ENCODE data around the gene GGTLC1. TPM values are rescaled to one million over a fixed set of nuclear protein-coding genes. Genes with fewer than 3 reads are reported as not detected.
"Not testable (repeated sequence)": the region's sequence is repeated elsewhere in the genome, so short reads cannot be mapped to it uniquely, and the experiment has no call there.

GGTLC1 gene
- polyA plus RNA-seq, 4 donors: 0.19 TPM; not detected in 3

- FAIRE-seq; H3K27ac ChIP-seq (ENCODE audit: low read depth in 1 of 3, low read length in 2 of 3); H3K9me3 ChIP-seq (ENCODE audit: control insufficient read depth in 2 of 2, insufficient read depth in 1 of 2, low read depth in 1 of 2, low read length in 1 of 2); H3K36me3 ChIP-seq (ENCODE audit: control insufficient read depth in 3 of 3, insufficient read depth in 2 of 3, low read depth in 1 of 3, low read length in 3 of 3); H3K4me1 ChIP-seq (ENCODE audit: control insufficient read depth in 3 of 3, insufficient read depth in 2 of 3, low read depth in 1 of 3, low read length in 2 of 3); H3K27me3 ChIP-seq (ENCODE audit: control insufficient read depth in 3 of 3, insufficient read depth in 3 of 3, low read length in 3 of 3); H3K4me3 ChIP-seq (ENCODE audit: low read depth in 1 of 3, low read length in 3 of 3): not testable (repeated sequence)
- DNase-seq: peak in 1 of 2 donors; percentile 43
- 18 to 48% (median 38%) methylated on average over 6 to 11 of the region's 11 CpGs for WGBS, 3 donors
These were observed 7.6 kb downstream of the GGTLC1 start for GRCh38 chr20:23981014-23981413.

DNA sequence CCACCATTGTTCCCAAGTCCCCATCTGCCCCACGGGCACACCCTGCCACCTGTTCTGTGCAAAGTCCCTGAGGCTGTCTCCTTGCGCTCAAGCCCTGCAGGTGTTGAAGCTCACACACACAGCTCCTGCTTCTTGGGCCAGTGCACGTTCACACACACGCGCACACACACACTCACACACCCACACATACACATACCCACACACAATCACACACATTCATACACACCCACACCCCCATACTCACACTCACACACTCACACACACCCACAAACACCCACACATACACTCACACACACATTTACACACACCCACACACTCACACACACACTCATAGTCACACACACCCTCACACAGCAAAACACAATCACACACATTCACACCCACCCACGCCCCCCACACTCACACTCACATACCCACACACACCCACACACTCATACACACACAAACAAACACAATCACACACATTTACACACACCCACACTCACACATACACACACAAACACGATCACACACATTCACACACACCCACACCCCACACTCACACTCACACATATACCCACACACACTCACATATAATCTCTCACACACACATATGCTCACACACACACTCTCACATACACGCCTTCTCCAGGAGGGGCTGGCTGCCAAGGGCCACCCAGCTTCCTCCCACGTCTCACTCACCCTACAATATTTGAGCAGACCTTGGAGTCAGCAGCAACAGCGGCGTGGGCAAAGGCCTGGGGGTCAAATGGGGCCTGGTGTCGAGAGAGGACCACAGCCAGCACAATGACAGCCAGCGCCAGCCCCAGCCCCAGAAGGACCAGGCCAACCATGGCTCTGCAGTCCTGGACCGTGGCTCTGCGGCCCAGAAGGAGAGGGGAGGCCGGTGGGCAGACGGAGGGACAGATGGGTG, 8.4 kb downstream of the GGTLC1 start:
- not testable (repeated sequence) for H3K9me3 ChIP-seq (ENCODE audit: control insufficient read depth in 2 of 2, insufficient read depth in 1 of 2, low read depth in 1 of 2, low read length in 1 of 2); H3K27me3 ChIP-seq (ENCODE audit: control insufficient read depth in 3 of 3, insufficient read depth in 3 of 3, low read length in 3 of 3); H3K4me3 ChIP-seq (ENCODE audit: low read depth in 1 of 3, low read length in 3 of 3); H3K4me1 ChIP-seq (ENCODE audit: control insufficient read depth in 3 of 3, insufficient read depth in 2 of 3, low read depth in 1 of 3, low read length in 2 of 3); DNase-seq; FAIRE-seq; H3K36me3 ChIP-seq (ENCODE audit: control insufficient read depth in 3 of 3, insufficient read depth in 2 of 3, low read depth in 1 of 3, low read length in 3 of 3); H3K27ac ChIP-seq (ENCODE audit: low read depth in 1 of 3, low read length in 2 of 3)
- 60 to 69% (median 68%) methylated on average over 15 to 17 of the region's 17 CpGs for WGBS, 3 donors

- WGBS, 3 donors: 62 to 89% (median 82%) methylated on average over 2 to 6 of the region's 6 CpGs
- H3K9me3 ChIP-seq (ENCODE audit: control insufficient read depth in 2 of 2, insufficient read depth in 1 of 2, low read depth in 1 of 2, low read length in 1 of 2); H3K4me1 ChIP-seq (ENCODE audit: control insufficient read depth in 3 of 3, insufficient read depth in 2 of 3, low read depth in 1 of 3, low read length in 2 of 3); H3K27ac ChIP-seq (ENCODE audit: low read depth in 1 of 3, low read length in 2 of 3); DNase-seq; H3K4me3 ChIP-seq (ENCODE audit: low read depth in 1 of 3, low read length in 3 of 3); H3K27me3 ChIP-seq (ENCODE audit: control insufficient read depth in 3 of 3, insufficient read depth in 3 of 3, low read length in 3 of 3); H3K36me3 ChIP-seq (ENCODE audit: control insufficient read depth in 3 of 3, insufficient read depth in 2 of 3, low read depth in 1 of 3, low read length in 3 of 3); FAIRE-seq: not testable (repeated sequence)
These were observed 9.2 kb downstream of the GGTLC1 start for GRCh38 chr20:23979380-23979779.

- not testable (repeated sequence) for H3K27me3 ChIP-seq (ENCODE audit: control insufficient read depth in 3 of 3, insufficient read depth in 3 of 3, low read length in 3 of 3); H3K9me3 ChIP-seq (ENCODE audit: control insufficient read depth in 2 of 2, insufficient read depth in 1 of 2, low read depth in 1 of 2, low read length in 1 of 2); H3K27ac ChIP-seq (ENCODE audit: low read depth in 1 of 3, low read length in 2 of 3); H3K36me3 ChIP-seq (ENCODE audit: control insufficient read depth in 3 of 3, insufficient read depth in 2 of 3, low read depth in 1 of 3, low read length in 3 of 3); FAIRE-seq; H3K4me1 ChIP-seq (ENCODE audit: control insufficient read depth in 3 of 3, insufficient read depth in 2 of 3, low read depth in 1 of 3, low read length in 2 of 3); DNase-seq; H3K4me3 ChIP-seq (ENCODE audit: low read depth in 1 of 3, low read length in 3 of 3)
- WGBS, 3 donors: 27 to 38% (median 38%) methylated on average over 5 to 6 of the region's 6 CpGs
These were observed 10.1 kb downstream of the GGTLC1 start for GRCh38 chr20:23978457-23978856.

DNA sequence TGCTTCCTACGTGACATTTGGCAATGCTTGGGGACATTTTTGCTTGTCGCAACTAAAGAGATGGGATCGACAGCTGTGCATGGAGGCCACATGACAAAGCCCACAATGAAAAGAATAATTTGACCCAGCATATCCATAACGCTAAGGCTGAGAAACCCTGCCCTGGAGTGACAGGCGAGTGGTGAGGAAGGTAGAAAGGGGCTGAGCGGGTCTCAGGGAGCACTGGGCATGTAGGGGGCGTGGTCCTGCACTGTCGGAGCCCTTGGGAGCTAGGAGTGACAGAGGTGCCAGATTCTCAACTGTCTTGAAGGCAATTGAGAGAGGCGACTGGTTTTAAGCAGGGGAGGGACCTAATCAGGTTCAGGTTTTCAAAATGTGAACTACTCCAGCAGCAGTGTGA, 13.6 kb downstream of the GGTLC1 start:
- Histone ChIP-seq H3K4me1 (ENCODE audit: control insufficient read depth in 3 of 3, insufficient read depth in 2 of 3, low read depth in 1 of 3, low read length in 2 of 3) (no peaks in the 10 kb centered on the region), H3K27ac (ENCODE audit: low read depth in 1 of 3, low read length in 2 of 3) (no peak overlapping the region), H3K27me3 (ENCODE audit: control insufficient read depth in 3 of 3, insufficient read depth in 3 of 3, low read length in 3 of 3) (no peaks in the 10 kb centered on the region), H3K36me3 (ENCODE audit: control insufficient read depth in 3 of 3, insufficient read depth in 2 of 3, low read depth in 1 of 3, low read length in 3 of 3) (no peaks in the 10 kb centered on the region), H3K4me3 (ENCODE audit: low read depth in 1 of 3, low read length in 3 of 3) (no peak overlapping the region), H3K9me3 (ENCODE audit: control insufficient read depth in 2 of 2, insufficient read depth in 1 of 2, low read depth in 1 of 2, low read length in 1 of 2) (no peaks in the 10 kb centered on the region)
- whole genome bisulfite sequencing, 3 donors: 57 to 63% (median 59%) methylated on average over 9 of the region's 9 CpGs
- DNase-seq: no peak
- FAIRE-seq: no peak

DNA sequence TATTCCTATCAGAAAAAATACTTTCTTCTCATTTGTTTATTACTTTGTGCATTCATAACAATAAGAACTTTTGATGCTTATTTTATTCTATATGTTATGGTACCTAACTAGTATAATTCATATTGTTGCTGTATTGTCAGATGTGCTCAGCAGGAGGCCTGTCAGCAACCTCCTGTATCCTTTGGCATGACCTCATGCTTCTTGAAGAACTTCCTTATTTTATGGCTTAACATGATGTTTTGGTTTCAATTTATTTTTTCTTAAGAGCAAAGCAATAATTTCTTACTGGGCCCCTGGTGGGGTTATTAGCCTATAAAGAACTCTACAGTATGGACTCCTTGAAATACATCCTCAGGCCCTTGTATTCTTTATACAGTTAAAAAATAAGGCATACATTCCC, 17.3 kb downstream of the GGTLC1 start:
- DNase-seq (no peak), FAIRE-seq (no peak)
- Histone ChIP-seq H3K27me3 (ENCODE audit: control insufficient read depth in 3 of 3, insufficient read depth in 3 of 3, low read length in 3 of 3) (no peaks in the 10 kb centered on the region), H3K36me3 (ENCODE audit: control insufficient read depth in 3 of 3, insufficient read depth in 2 of 3, low read depth in 1 of 3, low read length in 3 of 3) (no peaks in the 10 kb centered on the region), H3K27ac (ENCODE audit: low read depth in 1 of 3, low read length in 2 of 3) (no peak overlapping the region), H3K4me3 (ENCODE audit: low read depth in 1 of 3, low read length in 3 of 3) (no peak overlapping the region), H3K9me3 (ENCODE audit: control insufficient read depth in 2 of 2, insufficient read depth in 1 of 2, low read depth in 1 of 2, low read length in 1 of 2) (no peaks in the 10 kb centered on the region), H3K4me1 (ENCODE audit: control insufficient read depth in 3 of 3, insufficient read depth in 2 of 3, low read depth in 1 of 3, low read length in 2 of 3) (no peaks in the 10 kb centered on the region)

- no peak for FAIRE-seq
These were observed 18.5 kb downstream of the GGTLC1 start for GRCh38 chr20:23970049-23970448.

DNA sequence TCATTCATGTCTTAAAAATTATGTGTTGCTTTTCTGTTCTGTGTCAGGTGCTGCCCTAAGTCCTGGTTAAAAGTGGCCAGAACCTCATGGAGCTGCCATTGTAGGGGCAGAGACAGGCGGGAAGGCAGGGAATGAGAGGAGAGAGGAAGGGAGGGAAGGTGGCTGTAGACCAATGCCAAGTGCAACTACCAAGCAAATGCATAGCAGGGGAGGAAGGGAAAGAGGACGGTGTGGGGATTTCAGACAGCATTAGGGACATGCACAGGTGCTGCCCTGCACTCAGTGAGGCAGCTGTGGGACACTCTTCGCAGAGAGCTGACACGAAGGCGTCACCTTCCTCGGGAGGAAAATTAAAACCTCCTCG, 21.0 kb downstream of the GGTLC1 start:
- DNase-seq: no peak
- Histone ChIP-seq H3K36me3 (ENCODE audit: control insufficient read depth in 3 of 3, insufficient read depth in 2 of 3, low read depth in 1 of 3, low read length in 3 of 3) (no peaks in the 10 kb centered on the region), H3K9me3 (ENCODE audit: control insufficient read depth in 2 of 2, insufficient read depth in 1 of 2, low read depth in 1 of 2, low read length in 1 of 2) (no peaks in the 10 kb centered on the region), H3K27me3 (ENCODE audit: control insufficient read depth in 3 of 3, insufficient read depth in 3 of 3, low read length in 3 of 3) (no peaks in the 10 kb centered on the region), H3K4me1 (ENCODE audit: control insufficient read depth in 3 of 3, insufficient read depth in 2 of 3, low read depth in 1 of 3, low read length in 2 of 3) (no peaks in the 10 kb centered on the region), H3K27ac (ENCODE audit: low read depth in 1 of 3, low read length in 2 of 3) (no peak overlapping the region), H3K4me3 (ENCODE audit: low read depth in 1 of 3, low read length in 3 of 3) (no peak overlapping the region)
- 69 to 75% (median 72%) methylated on average over 7 of the region's 7 CpGs for WGBS, 3 donors
- no peak for FAIRE-seq

More at GRCh38 chr20:23970049-23970448, 18.5 kb downstream of the GGTLC1 start:
- no peaks in the 10 kb centered on the region for H3K9me3 ChIP-seq (ENCODE audit: control insufficient read depth in 2 of 2, insufficient read depth in 1 of 2, low read depth in 1 of 2, low read length in 1 of 2)
- H3K27ac ChIP-seq (ENCODE audit: low read depth in 1 of 3, low read length in 2 of 3): no peak overlapping the region
- H3K27me3 ChIP-seq (ENCODE audit: control insufficient read depth in 3 of 3, insufficient read depth in 3 of 3, low read length in 3 of 3): no peaks in the 10 kb centered on the region
- H3K4me3 ChIP-seq (ENCODE audit: low read depth in 1 of 3, low read length in 3 of 3): no peak overlapping the region
- WGBS, 3 donors: 22 to 74% (median 22%) methylated on average over 1 of the region's 1 CpG
- H3K36me3 ChIP-seq (ENCODE audit: control insufficient read depth in 3 of 3, insufficient read depth in 2 of 3, low read depth in 1 of 3, low read length in 3 of 3): no peaks in the 10 kb centered on the region
- H3K4me1 ChIP-seq (ENCODE audit: control insufficient read depth in 3 of 3, insufficient read depth in 2 of 3, low read depth in 1 of 3, low read length in 2 of 3): no peaks in the 10 kb centered on the region
- no peak for DNase-seq

All from small intestine (tissue), 7 donors.